ENCODE results near the gene OVCH2.

- no peak for TF ChIP-seq CTCF (IDR thresholded peaks at IDR 0.05; ENCODE audit: low read depth, low read length, poor library complexity, severe bottlenecking)
- no peak for TF ChIP-seq EZH2phosphoT487 (IDR thresholded peaks at IDR 0.05; ENCODE audit: borderline replicate concordance, low read length)
These were observed 34.7 kb downstream of the OVCH2 start for GRCh38 chr11:7671347-7672215.
